ENCODE data around the gene SPTB.

The SPTB gene

GRCh38 chr14:64920465-64920864 lies 40.8 kb upstream of the SPTB start:
- TF ChIP-seq USF1 (IDR thresholded peaks at IDR 0.05) (no peak), CEBPB (IDR thresholded peaks at IDR 0.05) (no peak), MAX (IDR thresholded peaks at IDR 0.05) (no peak), TAF1 (IDR thresholded peaks at IDR 0.05; ENCODE audit: low read depth) (no peak), EP300 (IDR thresholded peaks at IDR 0.05; ENCODE audit: borderline replicate concordance) (no peak), NFIC (IDR thresholded peaks at IDR 0.05) (no peak), EGR1 (IDR thresholded peaks at IDR 0.05) (no peak), FOXM1 (IDR thresholded peaks at IDR 0.05; ENCODE audit: borderline replicate concordance, low read depth) (no peak), CREB1 (IDR thresholded peaks at IDR 0.05; ENCODE audit: low read depth) (no peak), RAD21 (IDR thresholded peaks at IDR 0.05; ENCODE audit: low read depth) (no peak), ZBTB7A (IDR thresholded peaks at IDR 0.05; ENCODE audit: low read depth) (no peak), YY1 (IDR thresholded peaks at IDR 0.05; ENCODE audit: low read depth) (no peak), TEAD4 (IDR thresholded peaks at IDR 0.05) (no peak)

GRCh38 chr14:64919618-64920017 lies 39.9 kb upstream of the SPTB start:
- TF ChIP-seq ZBTB7A (IDR thresholded peaks at IDR 0.05; ENCODE audit: low read depth) (no peak), FOXM1 (IDR thresholded peaks at IDR 0.05; ENCODE audit: borderline replicate concordance, low read depth) (no peak), EGR1 (IDR thresholded peaks at IDR 0.05) (no peak), MAX (IDR thresholded peaks at IDR 0.05) (no peak), CREB1 (IDR thresholded peaks at IDR 0.05; ENCODE audit: low read depth) (no peak), EP300 (IDR thresholded peaks at IDR 0.05; ENCODE audit: borderline replicate concordance) (peak; percentile 47; the same call in 1 of the 2 replicates), CEBPB (IDR thresholded peaks at IDR 0.05) (peak; percentile 99), NFIC (IDR thresholded peaks at IDR 0.05) (peak; percentile 53; the same call in 1 of the 2 replicates), TCF12 (IDR thresholded peaks at IDR 0.05; ENCODE audit: low read depth) (peak; percentile 53), TEAD4 (IDR thresholded peaks at IDR 0.05) (peak; percentile 89), USF1 (IDR thresholded peaks at IDR 0.05) (no peak), TAF1 (IDR thresholded peaks at IDR 0.05; ENCODE audit: low read depth) (no peak), RAD21 (IDR thresholded peaks at IDR 0.05; ENCODE audit: low read depth) (no peak), REST (IDR thresholded peaks at IDR 0.05; ENCODE audit: low read depth) (no peak)

- TF ChIP-seq EP300 (IDR thresholded peaks at IDR 0.05; ENCODE audit: borderline replicate concordance) (no peak), TCF12 (IDR thresholded peaks at IDR 0.05; ENCODE audit: low read depth) (no peak), TEAD4 (IDR thresholded peaks at IDR 0.05) (no peak), NFIC (IDR thresholded peaks at IDR 0.05) (no peak)
These were observed 39.5 kb upstream of the SPTB start for GRCh38 chr14:64919215-64919614.

GRCh38 chr14:64918216-64918615 lies 38.5 kb upstream of the SPTB start:
- TF ChIP-seq CEBPB (IDR thresholded peaks at IDR 0.05) (no peak), TEAD4 (IDR thresholded peaks at IDR 0.05) (no peak), RAD21 (IDR thresholded peaks at IDR 0.05; ENCODE audit: low read depth) (no peak), EP300 (IDR thresholded peaks at IDR 0.05; ENCODE audit: borderline replicate concordance) (no peak), EGR1 (IDR thresholded peaks at IDR 0.05) (no peak), ZBTB7A (IDR thresholded peaks at IDR 0.05; ENCODE audit: low read depth) (no peak), REST (IDR thresholded peaks at IDR 0.05; ENCODE audit: low read depth) (no peak), MAX (IDR thresholded peaks at IDR 0.05) (no peak), USF1 (IDR thresholded peaks at IDR 0.05) (no peak), TCF12 (IDR thresholded peaks at IDR 0.05; ENCODE audit: low read depth) (no peak), CREB1 (IDR thresholded peaks at IDR 0.05; ENCODE audit: low read depth) (no peak), FOXM1 (IDR thresholded peaks at IDR 0.05; ENCODE audit: borderline replicate concordance, low read depth) (no peak), NFIC (IDR thresholded peaks at IDR 0.05) (no peak), TAF1 (IDR thresholded peaks at IDR 0.05; ENCODE audit: low read depth) (no peak), YY1 (IDR thresholded peaks at IDR 0.05; ENCODE audit: low read depth) (no peak)

GRCh38 chr14:64915797-64916196 lies 36.1 kb upstream of the SPTB start:
- TF ChIP-seq YY1 (IDR thresholded peaks at IDR 0.05; ENCODE audit: low read depth): no peak
- no peak for TF ChIP-seq CREB1 (IDR thresholded peaks at IDR 0.05; ENCODE audit: low read depth)
- no peak for TF ChIP-seq CEBPB (IDR thresholded peaks at IDR 0.05)
- TF ChIP-seq USF1 (IDR thresholded peaks at IDR 0.05): no peak
- TF ChIP-seq TCF12 (IDR thresholded peaks at IDR 0.05; ENCODE audit: low read depth): no peak
- no peak for TF ChIP-seq TEAD4 (IDR thresholded peaks at IDR 0.05)
- TF ChIP-seq RAD21 (IDR thresholded peaks at IDR 0.05; ENCODE audit: low read depth): no peak
- TF ChIP-seq REST (IDR thresholded peaks at IDR 0.05; ENCODE audit: low read depth): no peak
- TF ChIP-seq TAF1 (IDR thresholded peaks at IDR 0.05; ENCODE audit: low read depth): no peak
- no peak for TF ChIP-seq ZBTB7A (IDR thresholded peaks at IDR 0.05; ENCODE audit: low read depth)
- no peak for TF ChIP-seq FOXM1 (IDR thresholded peaks at IDR 0.05; ENCODE audit: borderline replicate concordance, low read depth)

Data from Ishikawa (cell line).